OCI-M2 (cell line): ENCODE data around the gene LCE3E.

Experiments used
- DNase-seq: peaks from one replicate; lab custom pipeline; 2025; ENCODE audit not compliant: unreplicated experiment; lab: John Stamatoyannopoulos, UW

LCE3E gene

DNA sequence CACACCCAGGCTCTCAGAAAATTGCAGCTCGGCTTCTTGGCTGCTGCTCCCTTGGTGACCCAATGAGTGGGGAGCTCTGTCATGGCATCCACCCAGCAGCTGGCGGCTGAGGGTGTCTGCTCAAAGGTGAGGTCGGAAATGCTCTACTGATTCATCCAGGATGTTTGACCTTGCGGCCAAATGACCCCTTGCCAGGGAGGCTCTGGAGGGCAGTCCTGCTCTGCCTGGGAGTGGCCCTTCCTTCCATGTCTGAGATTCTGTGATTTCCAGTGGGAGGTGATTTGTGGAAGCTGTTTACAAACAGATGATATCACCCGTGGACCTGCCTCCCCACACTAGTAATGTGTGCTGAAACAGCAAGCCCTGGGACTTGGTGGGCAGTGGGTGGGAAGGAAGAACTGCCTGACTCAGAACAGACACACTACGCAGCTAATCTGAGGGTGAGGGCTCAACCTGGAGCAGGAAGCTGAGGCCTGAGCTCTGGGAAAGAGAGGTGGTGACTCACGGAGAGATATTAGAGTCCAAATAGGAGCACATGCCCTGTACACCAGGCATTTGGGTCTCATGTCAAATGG is 49.3 kb downstream of the LCE3E start:
- DNase-seq = no peak

DNA sequence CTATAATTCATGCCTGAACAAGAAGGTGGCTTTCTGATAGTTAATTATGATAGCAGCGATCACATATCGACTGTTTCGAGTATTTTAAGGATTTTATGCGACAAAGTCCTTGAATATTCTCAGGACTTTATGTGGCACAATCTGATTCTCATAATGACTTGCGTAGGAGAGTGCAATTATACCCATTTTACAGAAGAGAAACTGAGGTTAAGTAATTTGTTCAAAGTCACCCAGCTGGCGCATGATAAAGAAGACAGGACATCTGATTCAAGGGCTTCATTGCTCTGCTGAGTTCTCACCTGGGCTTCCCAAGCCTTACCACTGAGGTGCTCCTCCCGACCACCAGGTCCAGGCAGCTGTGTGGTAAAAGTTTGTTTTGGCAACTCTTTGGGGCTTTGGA is 50.5 kb downstream of the LCE3E start:
- DNase-seq = no peak
